IPS-NIHi7 (cell line): ENCODE results near the gene NRAP.

Experiments used
- DNase-seq: peaks from one replicate; pipeline ENCODE4 v3.0.0; 2012; ENCODE audit warnings: mixed read lengths; ENCODE audit errors: extremely low spot score

The NRAP gene

GRCh38 chr10:113610631-113611601, 52.9 kb downstream of the NRAP start:
- peak; percentile 65 for DNase-seq

GRCh38 chr10:113609704-113610108, 54.1 kb downstream of the NRAP start:
- no peak for DNase-seq

- DNase-seq: no peak
Observed at GRCh38 chr10:113605268-113605978, 58.4 kb downstream of the NRAP start.

- DNase-seq: no peak
Observed at GRCh38 chr10:113604572-113604971, 59.3 kb downstream of the NRAP start.

- DNase-seq: no peak
Observed at GRCh38 chr10:113603057-113603777, 60.6 kb downstream of the NRAP start.

- DNase-seq: no peak
Observed at GRCh38 chr10:113600569-113600968, 63.3 kb downstream of the NRAP start.

GRCh38 chr10:113594652-113595051, 69.2 kb downstream of the NRAP start:
- no peak for DNase-seq

- DNase-seq: no peak
Observed at GRCh38 chr10:113592380-113592779, 71.5 kb downstream of the NRAP start.

- no peak for DNase-seq
Observed at GRCh38 chr10:113590581-113590980, 73.3 kb downstream of the NRAP start.

- DNase-seq: no peak
Observed at GRCh38 chr10:113589201-113589770, 74.6 kb downstream of the NRAP start.

- DNase-seq: no peak
Observed at GRCh38 chr10:113585949-113586348, 77.9 kb downstream of the NRAP start.

GRCh38 chr10:113583571-113583970, 80.3 kb downstream of the NRAP start:
- no peak for DNase-seq

- no peak for DNase-seq
Observed at GRCh38 chr10:113581092-113581491, 82.7 kb downstream of the NRAP start.

GRCh38 chr10:113578773-113579172, 85.1 kb downstream of the NRAP start:
- no peak for DNase-seq

GRCh38 chr10:113576852-113577251, 87.0 kb downstream of the NRAP start:
- peak; percentile 58 for DNase-seq

GRCh38 chr10:113573368-113573767, 90.5 kb downstream of the NRAP start:
- DNase-seq: no peak

- DNase-seq: peak; percentile 35
Observed at GRCh38 chr10:113572520-113573290, 91.1 kb downstream of the NRAP start.

GRCh38 chr10:113569576-113569975, 94.3 kb downstream of the NRAP start:
- DNase-seq: no peak

GRCh38 chr10:113566888-113567287, 97.0 kb downstream of the NRAP start:
- no peak for DNase-seq

- no peak for DNase-seq
Observed at GRCh38 chr10:113565364-113565763, 98.5 kb downstream of the NRAP start.
